ENCODE data around the gene GGN.
"Not testable (repeated sequence)": the region's sequence is repeated elsewhere in the genome, so short reads cannot be mapped to it uniquely, and the experiment has no call there.

The GGN gene

DNA sequence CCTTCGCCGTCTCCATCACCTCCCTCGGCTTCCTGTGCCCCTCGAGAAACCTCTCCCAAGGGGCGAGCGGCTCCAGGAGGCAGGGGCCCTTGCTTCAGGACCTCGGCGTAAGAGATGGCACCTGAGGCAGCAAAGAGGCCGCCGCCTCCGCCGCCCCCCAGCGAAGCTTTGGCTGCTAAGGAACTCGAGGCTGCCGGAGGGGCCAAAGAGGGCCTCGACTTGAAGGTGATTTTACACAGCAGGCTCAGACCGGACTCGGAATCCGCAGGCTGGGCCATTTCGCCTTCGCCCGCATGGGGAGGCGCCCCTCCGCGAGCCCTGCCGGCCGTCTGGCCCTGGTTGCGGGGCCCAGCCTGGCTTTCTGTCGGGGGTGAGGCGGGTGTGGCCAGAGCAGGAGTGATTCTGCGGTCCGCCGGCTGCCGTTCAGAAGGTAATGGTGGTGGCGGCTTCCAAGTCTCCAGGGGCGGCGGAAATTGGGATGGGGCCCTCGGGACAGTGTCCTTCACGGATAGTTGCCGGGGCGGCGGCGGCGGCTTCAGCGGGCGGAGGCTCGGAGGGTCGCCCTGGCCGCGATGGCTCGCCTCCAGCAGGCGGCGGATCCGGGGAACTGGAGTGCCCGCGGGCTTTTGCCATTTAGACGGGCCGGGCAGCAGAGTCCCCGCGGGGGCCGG, 1.4 kb downstream of the GGN start:
- DNase-seq, result no peak

DNA sequence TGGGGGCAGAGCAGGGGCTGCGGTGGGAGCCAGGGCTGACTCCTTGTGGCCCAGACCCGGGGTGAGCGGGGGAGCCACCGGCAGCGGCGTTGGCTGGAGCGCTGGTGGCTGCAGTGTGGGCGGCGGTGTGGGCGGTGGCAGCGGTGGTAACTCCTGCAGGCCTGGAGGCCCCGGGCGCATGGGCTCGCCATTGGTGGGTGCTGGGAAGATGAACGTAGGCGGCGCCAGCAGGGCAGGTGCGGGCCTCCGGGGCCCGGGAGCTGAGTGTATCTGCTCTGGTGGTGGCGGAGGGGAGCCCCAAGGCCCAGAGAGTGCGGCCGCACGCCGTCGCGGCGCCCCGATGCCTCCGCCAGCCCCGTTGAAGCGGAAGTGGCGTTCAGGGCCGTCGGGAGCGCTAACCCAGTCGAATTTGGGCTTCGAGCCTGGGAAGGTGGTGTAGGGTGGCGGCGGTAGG, 2.0 kb downstream of the GGN start:
- DNase-seq, result no peak

GRCh38 chr19:38385057-38385803, 2.6 kb downstream of the GGN start:
- DNase-seq, result no peak

DNA sequence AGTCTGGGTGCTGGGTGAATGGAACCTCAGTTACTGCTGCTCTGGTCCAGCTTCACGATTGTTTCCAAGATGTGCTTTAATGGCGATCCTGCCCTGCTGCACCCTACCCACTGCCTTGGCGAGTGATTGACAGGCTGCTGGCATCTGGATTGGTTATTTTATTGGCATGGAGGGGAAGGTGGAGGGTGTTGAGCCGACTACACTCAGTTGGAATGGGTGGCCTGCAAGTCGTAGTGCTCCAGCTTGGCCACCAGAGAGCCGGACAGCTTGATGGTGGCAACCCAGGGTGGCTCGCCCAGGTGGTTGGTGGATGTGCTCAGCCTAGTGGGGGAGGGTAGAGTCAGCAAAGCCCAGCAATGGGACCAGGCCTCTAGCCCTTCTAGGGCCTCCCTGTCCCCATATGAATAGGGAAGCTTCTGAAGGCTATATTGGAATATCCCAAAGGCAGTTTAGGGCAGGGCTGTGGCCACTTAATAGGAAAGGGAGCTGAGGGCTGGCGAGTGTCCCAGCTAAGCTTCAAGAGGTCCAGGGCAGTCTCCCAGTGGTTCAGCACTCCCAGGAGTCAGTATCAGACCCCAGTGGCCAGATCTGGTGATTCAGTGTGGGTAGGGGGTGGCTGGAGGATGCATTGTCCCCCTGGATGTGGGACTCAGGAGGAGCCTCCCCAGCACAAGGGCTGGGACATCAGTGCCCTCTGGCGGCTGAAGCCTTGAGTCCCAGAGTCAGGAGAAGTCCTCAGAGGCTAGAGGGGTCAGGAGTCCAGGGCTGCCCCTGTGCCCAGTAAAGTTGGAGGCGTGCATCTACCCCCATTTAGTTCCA, 3.4 kb downstream of the GGN start:
- no peak for DNase-seq

DNA sequence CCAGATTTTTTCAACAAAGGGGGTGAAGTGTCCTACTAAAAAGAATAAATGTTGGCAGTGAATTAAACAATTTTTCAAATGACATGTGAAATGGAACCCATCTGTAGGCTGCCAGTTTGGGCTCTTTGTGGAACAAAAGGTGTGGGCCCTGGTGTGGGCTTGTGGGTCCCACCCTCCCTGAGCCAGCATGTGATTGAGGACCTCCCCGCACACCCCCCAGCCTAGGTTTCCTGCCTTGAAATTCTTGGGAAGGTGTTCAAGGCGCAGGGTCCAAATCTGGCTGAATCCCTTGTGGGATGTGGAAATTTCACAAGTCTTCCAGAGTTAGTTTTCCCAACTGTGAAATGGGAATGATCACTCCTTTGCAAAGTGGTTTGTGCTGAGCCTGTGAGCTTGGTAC, 4.1 kb downstream of the GGN start:
- DNase-seq, result no peak

- no peak for DNase-seq
Observed at GRCh38 chr19:38383184-38383583, 4.7 kb downstream of the GGN start.

DNA sequence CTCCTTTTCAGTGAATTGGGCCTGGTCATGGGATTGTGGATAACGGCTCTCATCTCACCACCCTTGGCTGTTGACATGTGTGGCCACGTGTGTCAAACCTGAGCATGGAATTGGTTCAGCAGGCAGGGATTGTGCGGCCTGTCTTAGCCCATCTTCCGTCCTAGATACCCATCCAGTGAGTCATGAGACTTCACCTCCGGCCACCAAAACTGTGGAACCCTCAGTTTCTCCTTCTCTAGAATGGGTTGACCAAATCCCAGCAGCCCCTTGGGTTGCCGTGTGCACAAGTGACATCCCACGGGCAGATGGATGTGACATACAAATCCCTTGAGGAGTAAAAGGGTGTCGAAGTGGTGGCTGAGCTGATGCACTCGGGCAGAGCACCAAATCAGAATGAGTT, 6.7 kb downstream of the GGN start:
- no peak for DNase-seq

GRCh38 chr19:38378866-38379265, 9.0 kb downstream of the GGN start:
- DNase-seq, result no peak

GRCh38 chr19:38377052-38377451, 10.8 kb downstream of the GGN start:
- no peak for DNase-seq

- no peak for DNase-seq
Observed at GRCh38 chr19:38376576-38376975, 11.3 kb downstream of the GGN start.

DNA sequence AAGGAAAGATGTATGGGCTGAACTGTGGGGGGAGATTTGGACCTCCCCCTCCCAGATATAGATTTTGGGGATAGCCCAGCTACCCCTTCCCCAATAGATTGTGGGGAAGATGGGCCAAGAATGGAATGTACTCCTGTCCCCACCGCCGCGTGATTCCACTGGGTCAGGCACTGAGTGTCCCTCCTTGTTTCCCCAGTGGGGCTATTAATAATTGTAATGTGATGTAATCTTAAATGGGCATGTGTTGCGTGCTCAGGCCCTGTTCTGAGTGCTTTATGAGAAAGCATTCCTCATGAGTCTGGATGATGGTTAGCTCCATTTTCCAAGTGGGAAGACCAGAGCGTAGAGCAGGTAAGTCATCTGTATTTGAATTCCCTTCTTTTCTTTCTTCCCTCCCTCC, 12.1 kb downstream of the GGN start:
- DNase-seq, result no peak

DNA sequence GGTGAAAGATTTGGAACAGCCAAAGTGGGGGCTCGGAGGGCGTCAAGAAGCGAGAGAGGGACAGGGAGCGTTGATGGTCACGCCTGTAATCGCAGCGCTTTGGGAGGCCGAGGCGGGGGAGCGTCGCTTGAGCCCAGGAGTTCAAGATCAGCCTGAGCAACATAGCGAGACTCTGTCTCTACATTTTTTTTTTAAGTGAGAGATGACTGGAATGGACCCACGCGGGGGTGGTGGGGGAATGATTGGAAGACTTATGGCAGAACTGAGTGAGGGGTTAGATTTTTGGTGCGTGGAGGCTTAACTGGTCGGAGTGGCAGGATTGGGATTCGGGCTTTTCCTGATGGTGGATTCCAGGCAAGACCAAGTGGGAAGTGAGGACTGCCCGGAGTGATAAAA, 12.7 kb downstream of the GGN start:
- peak; percentile 36 for DNase-seq

DNA sequence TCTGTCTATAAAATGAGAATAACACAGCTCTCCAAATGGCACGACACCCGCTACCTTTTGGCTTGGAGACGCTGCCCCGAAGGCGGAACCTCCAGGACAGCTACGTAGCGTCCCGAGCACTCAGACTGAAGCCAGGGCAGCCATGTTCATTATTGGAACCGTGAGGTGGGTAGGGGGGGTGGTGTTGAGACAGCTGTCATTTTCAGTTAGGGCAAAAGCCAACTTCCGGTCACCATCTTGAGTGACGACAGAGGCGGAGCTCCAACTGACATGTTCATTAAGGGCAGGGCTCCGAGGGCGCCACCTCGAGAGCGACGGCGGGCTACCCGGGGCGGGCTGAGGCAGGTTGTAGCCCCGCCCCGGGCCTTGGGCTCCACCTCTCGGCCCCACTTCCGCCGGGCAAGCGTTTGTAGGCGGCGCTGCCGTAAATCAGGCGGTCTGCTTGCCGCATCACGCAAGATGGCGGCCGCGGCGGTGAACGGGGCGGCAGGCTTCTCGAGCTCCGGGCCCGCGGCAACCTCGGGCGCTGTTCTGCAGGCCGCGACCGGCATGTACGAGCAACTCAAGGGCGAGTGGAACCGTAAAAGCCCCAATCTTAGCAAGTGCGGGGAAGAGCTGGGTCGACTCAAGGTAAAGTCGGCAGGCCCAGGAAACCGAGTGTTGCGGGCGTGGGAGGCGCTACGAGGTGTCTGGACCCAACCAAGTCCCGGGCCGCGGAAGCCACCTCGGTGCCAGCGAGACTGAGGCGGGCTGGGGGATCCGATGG, 13.3 kb downstream of the GGN start, which contains the start of gene PSMD8:
Gene PSMD8, plus strand, starts transcription at position 240 of the 766 bp plus-strand sequence. Its CDS starts 31 bp downstream, at position 271.
- DNase-seq, result peak; percentile 98

- DNase-seq, result no peak
Observed at GRCh38 chr19:38373907-38374331, 13.9 kb downstream of the GGN start.

GRCh38 chr19:38371081-38371480, 16.8 kb downstream of the GGN start:
- DNase-seq, result no peak

- no peak for DNase-seq
Observed at GRCh38 chr19:38370299-38370698, 17.5 kb downstream of the GGN start.

DNA sequence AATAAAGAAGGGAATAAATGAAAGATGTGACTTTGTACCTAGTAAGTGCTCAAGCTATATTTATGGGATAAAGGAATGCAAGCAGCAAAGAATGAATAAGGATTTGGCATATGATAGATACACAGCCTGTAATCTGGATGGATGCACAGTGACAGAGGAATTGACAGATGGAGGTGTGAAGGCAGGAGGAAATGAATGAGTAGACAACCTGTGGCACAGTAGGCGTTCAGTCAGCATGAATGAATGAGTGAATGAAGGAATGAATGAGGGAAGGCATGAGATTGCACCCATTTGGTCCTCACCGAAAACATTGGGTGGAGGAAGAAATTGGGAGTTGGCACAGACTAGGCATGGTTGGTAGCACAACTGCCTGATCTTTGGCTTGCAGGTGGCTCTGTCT, 18.2 kb downstream of the GGN start:
- no peak for DNase-seq

DNA sequence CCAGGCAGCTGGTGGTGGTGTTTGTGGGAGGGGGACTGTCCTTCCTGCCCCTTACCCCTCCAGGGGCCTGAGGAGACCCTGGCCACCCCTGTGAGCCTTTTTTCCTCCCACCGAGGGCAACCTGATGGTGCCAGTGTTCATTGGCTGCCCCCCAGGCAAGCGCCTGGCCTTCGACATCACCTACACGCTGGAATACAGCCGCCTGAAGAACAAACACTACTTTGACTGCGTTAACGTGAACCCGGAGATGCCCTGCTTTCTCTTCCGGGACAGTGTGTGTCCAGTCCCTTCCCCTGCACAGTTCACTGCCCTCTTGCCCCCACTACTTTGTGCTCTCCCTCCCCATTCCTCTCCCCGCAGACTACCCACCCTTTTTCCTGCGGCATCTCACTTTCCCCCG, 20.8 kb downstream of the GGN start:
- DNase-seq, result no peak

DNA sequence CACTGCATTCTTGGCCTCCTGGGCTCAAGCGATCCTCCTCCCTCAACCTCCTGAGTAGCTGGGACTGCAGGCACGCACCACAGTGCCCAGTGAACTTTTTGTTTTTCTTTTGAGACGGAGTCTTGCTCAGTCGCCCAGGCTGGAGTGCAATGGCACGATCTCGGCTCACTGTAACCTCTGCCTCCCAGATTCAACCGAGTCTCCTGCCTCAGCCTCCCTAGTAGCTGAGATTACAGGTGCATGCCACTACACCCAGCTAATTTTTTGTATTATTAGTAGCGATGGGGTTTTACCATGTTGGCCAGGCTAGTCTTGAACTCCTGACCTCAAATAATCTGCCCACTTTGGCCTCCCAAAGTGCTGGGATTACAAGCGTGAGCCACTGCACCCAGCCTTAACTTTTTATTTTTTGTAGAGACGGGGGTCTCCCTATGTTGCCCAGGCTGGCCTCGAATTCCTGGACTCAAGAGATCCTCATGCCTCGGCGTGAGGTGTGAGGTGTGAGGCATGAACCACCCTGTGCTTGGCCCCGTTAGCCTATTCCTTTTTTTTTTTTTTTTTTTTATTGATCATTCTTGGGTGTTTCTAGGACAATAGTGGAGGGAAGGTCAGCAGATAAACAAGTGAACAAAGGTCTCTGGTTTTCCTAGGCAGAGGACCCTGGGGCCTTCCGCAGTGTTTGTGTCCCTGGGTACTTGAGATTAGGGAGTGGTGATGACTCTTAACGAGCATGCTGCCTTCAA, 24.7 kb downstream of the GGN start:
- DNase-seq, result not testable (repeated sequence)

- DNase-seq, result no peak
Observed at GRCh38 chr19:38362076-38362945, 25.5 kb downstream of the GGN start.

DNA sequence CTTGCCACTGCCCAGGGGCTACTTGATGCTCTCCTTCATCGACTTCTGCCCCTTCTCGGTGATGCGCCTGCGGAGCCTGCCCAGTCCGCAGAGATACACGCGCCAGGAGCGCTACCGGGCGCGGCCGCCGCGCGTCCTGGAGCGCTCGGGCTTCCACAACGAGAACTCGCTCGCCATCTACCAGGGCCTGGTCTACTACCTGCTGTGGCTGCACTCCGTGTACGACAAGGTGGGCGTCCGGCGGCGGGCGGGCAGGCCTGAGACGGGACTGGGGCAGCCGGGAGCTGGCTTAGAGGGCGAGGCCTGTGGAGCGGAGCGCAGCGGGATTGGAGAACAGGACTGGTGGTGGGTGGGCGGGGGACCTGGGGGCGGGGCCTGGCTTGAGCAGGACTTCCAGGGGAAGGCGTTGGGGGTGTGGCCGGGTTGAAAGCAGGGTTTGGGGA, 26.2 kb downstream of the GGN start:
- no peak for DNase-seq

Data from GF-D8 (cell line).